ENCODE results near the gene KLC4. TPM values are rescaled to one million over a fixed set of nuclear protein-coding genes. Genes with fewer than 3 reads are reported as not detected.
"Not testable (repeated sequence)": the region's sequence is repeated elsewhere in the genome, so short reads cannot be mapped to it uniquely, and the experiment has no call there.

Gene KLC4
- total RNA-seq, 1 donor, result 33.7 TPM

DNA sequence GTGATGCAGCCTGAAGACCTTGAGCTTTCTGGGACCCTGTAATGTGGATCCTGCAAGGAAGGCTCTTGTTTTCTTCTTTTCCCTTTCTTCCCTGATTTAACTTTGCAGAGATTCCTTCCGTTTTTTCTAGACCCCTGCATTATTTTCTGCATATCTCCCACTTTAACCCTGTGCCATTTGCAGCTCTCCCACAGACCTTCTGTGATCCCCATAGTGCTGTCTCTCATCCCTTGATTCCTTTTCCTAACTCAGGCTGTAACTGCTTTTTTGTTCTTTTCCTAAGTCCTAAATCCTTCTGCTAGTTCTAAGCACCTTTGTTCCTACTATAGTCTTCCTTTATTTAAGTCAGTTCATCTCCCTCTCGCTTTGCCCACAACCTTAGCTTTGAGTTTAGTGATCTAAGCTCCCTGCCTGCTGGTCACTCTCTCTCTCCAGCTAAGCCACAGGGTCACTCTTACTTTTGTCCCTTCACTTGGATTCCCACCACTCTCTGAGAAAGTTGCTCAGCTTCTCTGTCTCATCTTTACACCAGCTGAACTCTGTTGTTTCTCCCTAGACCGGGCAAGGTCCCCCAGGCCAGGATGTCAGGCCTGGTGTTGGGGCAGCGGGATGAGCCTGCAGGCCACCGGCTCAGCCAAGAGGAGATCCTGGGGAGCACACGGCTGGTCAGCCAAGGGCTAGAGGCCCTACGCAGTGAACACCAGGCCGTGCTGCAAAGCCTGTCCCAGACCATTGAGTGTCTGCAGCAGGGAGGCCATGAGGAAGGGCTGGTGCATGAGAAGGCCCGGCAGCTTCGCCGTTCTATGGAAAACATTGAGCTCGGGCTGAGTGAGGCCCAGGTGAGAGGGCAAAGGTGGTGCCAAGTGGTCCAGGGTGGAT is 1.6 kb downstream of the KLC4 start:
- no peak for DNase-seq (ENCODE audit: low read depth in 2 of 3, low spot score in 2 of 3)

- DNase-seq (ENCODE audit: low read depth in 2 of 3, low spot score in 2 of 3), result no peak
These were observed 2.4 kb downstream of the KLC4 start for GRCh38 chr6:43061861-43062260.

DNA sequence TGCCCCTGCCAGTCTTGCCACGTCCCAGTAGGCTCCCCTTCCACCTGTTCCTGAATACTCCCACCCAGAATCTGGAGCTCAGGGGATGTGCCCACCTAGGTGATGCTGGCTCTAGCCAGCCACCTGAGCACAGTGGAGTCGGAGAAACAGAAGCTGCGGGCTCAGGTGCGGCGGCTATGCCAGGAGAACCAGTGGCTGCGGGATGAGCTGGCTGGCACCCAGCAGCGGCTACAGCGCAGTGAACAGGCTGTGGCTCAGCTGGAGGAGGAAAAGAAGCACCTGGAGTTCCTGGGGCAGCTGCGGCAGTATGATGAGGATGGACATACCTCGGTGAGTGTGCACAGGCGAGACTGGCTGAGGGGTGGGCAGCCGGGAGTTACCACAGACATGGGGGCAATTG is 3.4 kb downstream of the KLC4 start:
- no peak for DNase-seq (ENCODE audit: low read depth in 2 of 3, low spot score in 2 of 3)

DNA sequence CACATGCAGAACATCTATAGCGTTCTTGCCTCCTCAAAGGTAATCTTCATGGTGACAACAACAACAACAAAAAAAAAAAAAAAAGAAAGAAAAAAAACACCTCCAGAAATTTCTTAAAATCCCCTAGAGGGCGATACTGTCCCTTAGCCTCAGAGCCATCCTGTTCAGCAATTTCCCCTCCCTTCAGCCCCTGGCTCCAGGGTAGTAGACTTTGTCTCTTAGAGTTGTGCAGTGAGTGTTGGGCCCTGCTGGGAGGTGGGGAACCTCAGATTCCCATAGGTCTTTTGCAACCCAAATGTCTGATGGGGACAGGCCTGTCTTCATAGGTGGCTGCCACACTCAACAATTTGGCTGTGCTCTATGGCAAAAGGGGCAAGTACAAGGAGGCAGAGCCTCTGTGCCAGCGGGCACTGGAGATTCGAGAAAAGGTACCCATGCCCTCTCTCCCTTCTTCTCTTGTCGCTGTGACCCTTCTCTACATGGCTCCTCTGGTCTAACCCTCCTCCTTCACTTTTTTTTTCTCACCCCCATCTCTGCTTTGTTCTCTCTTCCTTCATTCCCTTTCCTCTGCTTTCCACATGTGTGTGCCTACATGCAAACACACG is 10.7 kb downstream of the KLC4 start:
- peak in 2 of 3 donors; percentile 56 to 76 for DNase-seq (ENCODE audit: low read depth in 2 of 3, low spot score in 2 of 3)

- no peak for DNase-seq (ENCODE audit: low read depth in 2 of 3, low spot score in 2 of 3)
These were observed 15.6 kb downstream of the KLC4 start for GRCh38 chr6:43074847-43075669.

- DNase-seq (ENCODE audit: low read depth in 2 of 3, low spot score in 2 of 3), result peak in 2 of 3 donors; percentile 72 to 81
These were observed 16.4 kb downstream of the KLC4 start, which contains the start of gene PTK7 for GRCh38 chr6:43075670-43076463. PTK7 (plus strand) TSS chr6:43076314; CDS start chr6:43076489, 175 bp downstream.

- DNase-seq (ENCODE audit: low read depth in 2 of 3, low spot score in 2 of 3), result peak in 1 of 3 donors; percentile 33
These were observed 17.3 kb downstream of the KLC4 start for GRCh38 chr6:43076464-43077332.

GRCh38 chr6:43077333-43077809 is 17.9 kb downstream of the KLC4 start:
- no peak for DNase-seq (ENCODE audit: low read depth in 2 of 3, low spot score in 2 of 3)

DNA sequence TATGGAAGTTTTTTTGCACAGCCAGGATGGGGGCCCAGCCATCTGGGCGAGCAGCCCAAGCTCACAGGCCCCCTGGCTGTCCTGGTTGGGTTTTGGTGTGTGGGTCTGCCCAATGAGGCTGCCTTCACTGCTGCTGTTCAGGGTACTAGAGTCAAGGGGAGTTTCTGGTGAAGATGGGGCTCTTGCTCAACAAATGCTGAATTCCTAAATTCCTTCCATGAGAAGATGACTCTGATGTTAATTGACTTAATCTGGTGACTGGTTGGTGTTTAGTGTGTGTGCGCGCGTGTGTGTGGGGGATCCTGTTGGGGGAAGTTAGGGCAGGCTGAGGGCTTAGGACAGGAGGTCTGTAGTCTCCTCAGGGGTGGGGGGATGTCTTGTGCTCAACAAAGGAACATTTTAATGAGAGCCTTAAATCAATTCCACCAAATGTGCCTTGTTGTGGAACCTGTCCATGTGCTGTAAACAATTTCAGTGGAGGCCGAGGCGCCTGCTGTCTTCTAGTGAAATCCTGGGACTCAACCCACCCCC is 18.6 kb downstream of the KLC4 start:
- DNase-seq (ENCODE audit: low read depth in 2 of 3, low spot score in 2 of 3), result no peak

GRCh38 chr6:43078691-43079090 is 19.3 kb downstream of the KLC4 start:
- DNase-seq (ENCODE audit: low read depth in 2 of 3, low spot score in 2 of 3), result no peak

- no peak for DNase-seq (ENCODE audit: low read depth in 2 of 3, low spot score in 2 of 3)
These were observed 21.6 kb downstream of the KLC4 start for GRCh38 chr6:43081043-43081442.

GRCh38 chr6:43081922-43082321 is 22.5 kb downstream of the KLC4 start:
- not testable (repeated sequence) for DNase-seq (ENCODE audit: low read depth in 2 of 3, low spot score in 2 of 3)

- DNase-seq (ENCODE audit: low read depth in 2 of 3, low spot score in 2 of 3), result no peak
These were observed 23.6 kb downstream of the KLC4 start for GRCh38 chr6:43082806-43083655.

- DNase-seq (ENCODE audit: low read depth in 2 of 3, low spot score in 2 of 3), result no peak
These were observed 26.7 kb downstream of the KLC4 start for GRCh38 chr6:43086022-43086658.

DNA sequence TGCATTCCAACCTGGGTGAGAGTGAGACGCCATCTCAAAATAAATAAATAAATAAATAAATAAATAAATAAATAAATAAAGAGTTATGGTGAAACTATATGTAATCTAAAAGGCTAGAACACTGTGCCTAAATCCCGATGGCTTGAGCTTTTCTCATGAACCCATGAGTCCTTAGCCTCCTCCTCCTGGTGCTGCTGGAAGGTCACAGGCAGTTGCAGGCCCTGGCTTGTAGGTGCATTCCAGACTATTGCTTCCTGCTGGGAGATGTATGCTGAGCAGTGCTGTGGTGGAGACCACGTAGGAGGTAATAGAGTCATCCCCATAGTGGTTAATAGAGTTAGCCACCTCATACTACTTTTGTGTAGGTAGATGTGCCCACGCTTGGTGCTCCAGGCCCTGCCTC is 29.2 kb downstream of the KLC4 start:
- DNase-seq (ENCODE audit: low read depth in 2 of 3, low spot score in 2 of 3), result no peak

DNA sequence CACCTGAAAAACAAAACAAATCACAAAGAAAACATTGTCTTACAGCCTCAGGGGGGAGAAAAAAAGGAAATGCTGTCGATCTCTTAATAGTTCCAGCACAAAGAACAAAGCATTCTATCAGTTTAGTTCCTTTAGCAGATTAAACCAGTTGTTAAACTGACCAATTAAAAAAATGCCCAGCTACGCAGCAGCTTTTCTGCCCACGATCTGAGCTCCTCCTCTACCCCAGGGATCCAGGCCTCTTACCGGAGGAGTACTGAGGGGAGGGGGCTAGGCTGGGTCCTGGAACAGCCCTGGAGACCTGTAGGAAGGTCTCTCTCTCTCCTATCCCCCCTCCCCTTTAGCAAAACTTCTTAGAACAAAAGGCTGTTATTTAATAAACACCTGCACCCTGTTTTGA is 30.0 kb downstream of the KLC4 start:
- no peak for DNase-seq (ENCODE audit: low read depth in 2 of 3, low spot score in 2 of 3)

GRCh38 chr6:43089874-43090558 is 30.6 kb downstream of the KLC4 start:
- no peak for DNase-seq (ENCODE audit: low read depth in 2 of 3, low spot score in 2 of 3)

All from hematopoietic multipotent progenitor cell (in vitro differentiated cells).